ENCODE measurements around the gene FER1L5. TPM values are rescaled to one million over a fixed set of nuclear protein-coding genes. Genes with fewer than 3 reads are reported as not detected.

The FER1L5 gene
- total RNA-seq, 3 donors from 2014 or later: 0.73 to 0.98 TPM; not detected in 1

DNA sequence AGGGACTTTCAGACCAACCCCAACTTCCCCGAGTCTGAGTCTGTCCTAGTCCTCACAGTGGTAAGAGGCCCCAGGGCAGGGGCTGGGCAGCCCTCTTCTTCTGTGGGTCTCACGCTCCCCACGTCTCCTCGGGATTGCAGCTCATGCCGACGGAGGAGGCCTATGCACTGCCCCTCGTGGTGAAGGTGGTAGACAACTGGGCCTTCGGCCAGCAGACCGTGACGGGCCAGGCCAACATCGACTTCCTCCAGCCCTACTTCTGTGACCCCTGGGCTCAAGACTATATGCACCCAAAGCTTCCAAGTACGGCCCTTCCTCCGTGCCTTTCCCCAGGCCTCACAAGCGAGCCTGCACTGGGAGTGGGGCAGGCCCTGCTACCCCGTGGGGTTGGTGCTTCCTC is 53.0 kb downstream of the FER1L5 start:
- no peak overlapping the region for H3K4me3 ChIP-seq
- no peak for DNase-seq (ENCODE audit: low spot score in 2 of 2)
- H3K4me1 ChIP-seq: no peaks in the 10 kb centered on the region
- intact Hi-C loops (cut with DNase I; ENCODE audit: low total_unique reads): no loop called here
- H3K36me3 ChIP-seq: no peaks in the 10 kb centered on the region
- no peaks in the 10 kb centered on the region for H3K9me3 ChIP-seq
- no peak overlapping the region for H3K27ac ChIP-seq
- TF ChIP-seq, protein P1, sequence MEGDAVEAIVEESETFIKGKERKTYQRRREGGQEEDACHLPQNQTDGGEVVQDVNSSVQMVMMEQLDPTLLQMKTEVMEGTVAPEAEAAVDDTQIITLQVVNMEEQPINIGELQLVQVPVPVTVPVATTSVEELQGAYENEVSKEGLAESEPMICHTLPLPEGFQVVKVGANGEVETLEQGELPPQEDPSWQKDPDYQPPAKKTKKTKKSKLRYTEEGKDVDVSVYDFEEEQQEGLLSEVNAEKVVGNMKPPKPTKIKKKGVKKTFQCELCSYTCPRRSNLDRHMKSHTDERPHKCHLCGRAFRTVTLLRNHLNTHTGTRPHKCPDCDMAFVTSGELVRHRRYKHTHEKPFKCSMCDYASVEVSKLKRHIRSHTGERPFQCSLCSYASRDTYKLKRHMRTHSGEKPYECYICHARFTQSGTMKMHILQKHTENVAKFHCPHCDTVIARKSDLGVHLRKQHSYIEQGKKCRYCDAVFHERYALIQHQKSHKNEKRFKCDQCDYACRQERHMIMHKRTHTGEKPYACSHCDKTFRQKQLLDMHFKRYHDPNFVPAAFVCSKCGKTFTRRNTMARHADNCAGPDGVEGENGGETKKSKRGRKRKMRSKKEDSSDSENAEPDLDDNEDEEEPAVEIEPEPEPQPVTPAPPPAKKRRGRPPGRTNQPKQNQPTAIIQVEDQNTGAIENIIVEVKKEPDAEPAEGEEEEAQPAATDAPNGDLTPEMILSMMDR (IDR thresholded peaks at IDR 0.05): no peak
- TF ChIP-seq POLR2A (IDR thresholded peaks at IDR 0.05) (no peak), POLR2AphosphoS5 (IDR thresholded peaks at IDR 0.05) (no peak)
- no peaks in the 10 kb centered on the region for H3K27me3 ChIP-seq

DNA sequence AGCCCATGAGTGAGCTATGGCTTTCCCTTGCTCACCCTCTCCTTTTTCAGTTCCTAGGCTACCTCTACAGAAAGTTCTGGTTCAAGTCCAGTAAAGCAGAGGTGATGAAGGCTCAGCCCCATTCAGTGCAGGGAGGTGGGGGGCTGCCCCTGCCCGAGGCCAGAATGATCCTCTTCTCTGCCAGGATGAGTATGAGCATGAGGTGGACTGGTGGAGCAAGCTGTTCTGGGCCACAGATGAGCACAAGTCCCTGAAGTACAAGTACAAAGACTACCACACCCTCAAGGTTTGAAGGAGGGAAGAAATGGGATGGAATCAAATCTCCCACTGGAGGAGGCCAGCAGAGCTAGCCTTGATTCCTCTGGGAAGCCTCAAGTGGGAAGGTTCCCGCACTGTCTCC is 54.9 kb downstream of the FER1L5 start:
- H3K9me3 ChIP-seq: no peaks in the 10 kb centered on the region
- no peak overlapping the region for H3K27ac ChIP-seq
- intact Hi-C loops (cut with DNase I; ENCODE audit: low total_unique reads): no loop called here
- H3K27me3 ChIP-seq: no peaks in the 10 kb centered on the region
- H3K4me1 ChIP-seq: no peaks in the 10 kb centered on the region
- H3K36me3 ChIP-seq: no peaks in the 10 kb centered on the region
- no peak for TF ChIP-seq POLR2AphosphoS5 (IDR thresholded peaks at IDR 0.05)
- TF ChIP-seq, protein P1 (IDR thresholded peaks at IDR 0.05): no peak
- no peak for TF ChIP-seq POLR2A (IDR thresholded peaks at IDR 0.05)
- H3K4me3 ChIP-seq: no peak overlapping the region
- no peak for DNase-seq (ENCODE audit: low spot score in 2 of 2)

DNA sequence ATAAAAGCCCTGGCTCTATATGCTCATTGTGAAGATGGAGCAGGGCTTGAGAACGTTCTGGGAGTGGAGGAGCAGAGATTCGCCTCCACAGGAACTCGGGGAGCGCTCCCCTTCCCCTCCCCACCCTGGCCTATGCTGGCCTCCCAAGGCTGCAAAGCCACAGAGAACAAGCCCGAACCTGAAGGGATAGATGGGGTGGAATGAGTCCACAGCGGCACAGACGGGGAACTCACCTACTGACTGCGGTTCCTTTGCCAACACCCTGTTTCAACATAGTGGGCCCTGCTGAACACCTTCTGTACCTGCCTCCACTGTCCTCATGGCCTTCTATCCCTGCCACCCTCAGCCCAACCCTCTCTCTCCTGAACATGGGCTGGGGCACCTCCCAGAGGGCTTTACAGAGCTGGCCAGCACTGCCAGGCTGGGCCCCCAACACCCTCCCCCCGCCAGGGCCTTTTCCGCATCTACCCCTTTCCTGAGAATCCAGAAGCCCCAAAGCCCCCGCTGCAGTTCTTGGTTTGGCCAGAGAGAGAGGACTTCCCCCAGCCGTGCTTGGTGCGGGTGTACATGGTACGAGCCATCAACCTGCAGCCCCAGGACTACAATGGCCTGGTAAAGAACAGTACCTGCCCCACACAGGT is 55.8 kb downstream of the FER1L5 start:
- H3K27ac ChIP-seq: no peak overlapping the region
- no peaks in the 10 kb centered on the region for H3K36me3 ChIP-seq
- no peaks in the 10 kb centered on the region for H3K27me3 ChIP-seq
- DNase-seq (ENCODE audit: low spot score in 2 of 2): no peak
- H3K9me3 ChIP-seq: no peaks in the 10 kb centered on the region
- H3K4me3 ChIP-seq: no peak overlapping the region
- intact Hi-C loops (cut with DNase I; ENCODE audit: low total_unique reads): no loop called here
- TF ChIP-seq POLR2AphosphoS5 (IDR thresholded peaks at IDR 0.05) (no peak), POLR2A (IDR thresholded peaks at IDR 0.05) (no peak)
- TF ChIP-seq, protein P1 (IDR thresholded peaks at IDR 0.05): no peak
- no peaks in the 10 kb centered on the region for H3K4me1 ChIP-seq

DNA sequence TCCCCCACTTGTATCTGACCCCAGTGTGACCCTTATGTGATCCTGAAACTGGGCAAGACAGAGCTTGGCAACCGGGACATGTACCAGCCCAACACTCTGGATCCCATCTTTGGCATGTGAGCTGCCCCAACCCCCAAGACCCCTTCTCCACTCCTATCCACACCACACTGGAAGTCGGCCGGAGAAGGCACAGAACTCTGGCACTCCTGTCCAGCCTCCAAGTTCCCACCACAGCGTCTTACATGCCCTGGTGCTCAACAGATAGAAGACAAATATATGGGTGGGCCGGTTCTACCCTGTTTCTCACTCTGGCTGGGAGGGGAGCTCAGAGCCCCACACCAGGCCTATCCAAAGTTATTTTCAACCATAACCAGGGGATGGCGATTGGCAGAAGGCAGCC is 56.5 kb downstream of the FER1L5 start:
- Histone ChIP-seq H3K4me3 (no peak overlapping the region), H3K4me1 (no peaks in the 10 kb centered on the region), H3K27ac (no peak overlapping the region), H3K9me3 (no peaks in the 10 kb centered on the region), H3K36me3 (no peaks in the 10 kb centered on the region), H3K27me3 (no peaks in the 10 kb centered on the region)
- DNase-seq (ENCODE audit: low spot score in 2 of 2): no peak
- TF ChIP-seq POLR2A (IDR thresholded peaks at IDR 0.05) (no peak), POLR2AphosphoS5 (IDR thresholded peaks at IDR 0.05) (no peak)
- TF ChIP-seq, protein P1 (IDR thresholded peaks at IDR 0.05): no peak
- intact Hi-C loops (cut with DNase I; ENCODE audit: low total_unique reads): no loop called here

DNA sequence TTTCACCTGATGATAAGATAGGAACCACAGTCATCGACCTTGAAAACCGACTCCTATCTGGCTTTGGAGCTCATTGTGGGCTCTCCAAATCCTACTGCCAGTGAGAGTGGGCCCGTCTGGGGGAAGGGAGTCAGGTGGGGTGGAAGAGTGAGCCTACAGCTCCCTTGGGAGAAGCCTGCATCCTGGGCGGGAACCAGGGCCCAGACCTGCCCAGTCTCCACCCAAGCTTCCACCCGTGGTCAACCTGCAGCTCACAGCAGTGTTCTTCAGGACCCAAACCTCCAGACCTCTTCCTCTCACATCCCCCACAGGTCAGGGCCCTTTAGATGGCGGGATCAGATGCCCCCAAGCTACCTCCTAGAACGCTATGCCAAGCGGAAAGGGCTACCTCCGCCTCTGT is 57.1 kb downstream of the FER1L5 start:
- no peaks in the 10 kb centered on the region for H3K27me3 ChIP-seq
- intact Hi-C loops (cut with DNase I; ENCODE audit: low total_unique reads): no loop called here
- TF ChIP-seq POLR2AphosphoS5 (IDR thresholded peaks at IDR 0.05) (no peak), POLR2A (IDR thresholded peaks at IDR 0.05) (no peak)
- TF ChIP-seq, protein P1 (IDR thresholded peaks at IDR 0.05): no peak
- no peaks in the 10 kb centered on the region for H3K4me1 ChIP-seq
- DNase-seq (ENCODE audit: low spot score in 2 of 2): no peak
- H3K36me3 ChIP-seq: no peaks in the 10 kb centered on the region
- H3K9me3 ChIP-seq: no peaks in the 10 kb centered on the region
- H3K4me3 ChIP-seq: no peak overlapping the region
- H3K27ac ChIP-seq: no peak overlapping the region
